Coronary artery (tissue), 2 donors: ENCODE results near the gene SLC5A8.

Experiments
- DNase-seq: peaks from one replicate; pipeline ENCODE4 v3.0.0-alpha.2; 2017; ENCODE audit warnings: low spot score
- H3K27ac ChIP-seq, 2 donors: fragments of 200-600 bp; sonication (generic); one replicate each; pipeline ENCODE4 v1.5.1; 2016 to 2019
- H3K4me3 ChIP-seq: fragments of 200-600 bp; sonication (generic); 2 replicates; pipeline ENCODE4 v1.5.1; 2016; ENCODE audit warnings: mild to moderate bottlenecking, moderate library complexity
- TF ChIP-seq, protein P1 (sequence below): fragments of 200-600 bp; sonication (generic); IDR thresholded peaks from one replicate; pipeline ENCODE4 v1.5.1; 2019; ENCODE audit warnings: antibody characterized with exemption

SLC5A8 gene

GRCh38 chr12:101117842-101118241 is 92.2 kb downstream of the SLC5A8 start:
- no peak overlapping the region for H3K27ac ChIP-seq
- no peak overlapping the region for H3K4me3 ChIP-seq
- DNase-seq: no peak
- TF ChIP-seq, protein P1, sequence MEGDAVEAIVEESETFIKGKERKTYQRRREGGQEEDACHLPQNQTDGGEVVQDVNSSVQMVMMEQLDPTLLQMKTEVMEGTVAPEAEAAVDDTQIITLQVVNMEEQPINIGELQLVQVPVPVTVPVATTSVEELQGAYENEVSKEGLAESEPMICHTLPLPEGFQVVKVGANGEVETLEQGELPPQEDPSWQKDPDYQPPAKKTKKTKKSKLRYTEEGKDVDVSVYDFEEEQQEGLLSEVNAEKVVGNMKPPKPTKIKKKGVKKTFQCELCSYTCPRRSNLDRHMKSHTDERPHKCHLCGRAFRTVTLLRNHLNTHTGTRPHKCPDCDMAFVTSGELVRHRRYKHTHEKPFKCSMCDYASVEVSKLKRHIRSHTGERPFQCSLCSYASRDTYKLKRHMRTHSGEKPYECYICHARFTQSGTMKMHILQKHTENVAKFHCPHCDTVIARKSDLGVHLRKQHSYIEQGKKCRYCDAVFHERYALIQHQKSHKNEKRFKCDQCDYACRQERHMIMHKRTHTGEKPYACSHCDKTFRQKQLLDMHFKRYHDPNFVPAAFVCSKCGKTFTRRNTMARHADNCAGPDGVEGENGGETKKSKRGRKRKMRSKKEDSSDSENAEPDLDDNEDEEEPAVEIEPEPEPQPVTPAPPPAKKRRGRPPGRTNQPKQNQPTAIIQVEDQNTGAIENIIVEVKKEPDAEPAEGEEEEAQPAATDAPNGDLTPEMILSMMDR: no peak

DNA sequence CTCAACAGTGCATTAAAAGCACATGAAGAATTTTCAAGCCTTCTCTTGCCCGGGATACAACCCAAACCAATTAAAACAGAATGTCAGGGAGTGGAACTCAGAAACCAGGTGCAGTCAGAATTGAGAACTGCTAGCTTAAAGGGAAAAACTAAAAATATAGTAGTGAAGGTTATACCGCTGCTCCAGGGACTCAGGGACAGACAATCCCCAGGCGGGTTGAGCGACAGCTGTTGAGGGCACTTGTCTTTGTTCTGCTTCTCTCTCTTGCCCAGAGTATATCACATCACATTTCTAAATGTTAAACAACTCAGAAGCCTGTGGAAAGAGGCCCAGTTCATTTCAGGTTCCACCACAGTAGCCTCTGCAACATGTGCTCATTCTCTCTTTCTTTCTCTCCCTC is 93.1 kb downstream of the SLC5A8 start:
- DNase-seq: no peak
- TF ChIP-seq, protein P1: no peak
- H3K4me3 ChIP-seq: no peak overlapping the region

GRCh38 chr12:101115326-101115725 is 94.7 kb downstream of the SLC5A8 start:
- Histone ChIP-seq H3K27ac (no peak overlapping the region), H3K4me3 (no peak overlapping the region)
- TF ChIP-seq, protein P1: no peak
- DNase-seq: no peak

More for the DNA sequence above, 93.1 kb downstream of the SLC5A8 start:
- H3K27ac ChIP-seq: no peak overlapping the region

- TF ChIP-seq, protein P1: no peak
- DNase-seq: no peak
- no peak overlapping the region for H3K4me3 ChIP-seq
- H3K27ac ChIP-seq: no peak overlapping the region
Observed at GRCh38 chr12:101111441-101111840, 98.6 kb downstream of the SLC5A8 start.

- Histone ChIP-seq H3K27ac (no peak overlapping the region), H3K4me3 (no peak overlapping the region)
- no peak for DNase-seq
- TF ChIP-seq, protein P1: no peak
Observed at GRCh38 chr12:101110866-101111265, 99.2 kb downstream of the SLC5A8 start.

GRCh38 chr12:101108130-101108529 is 101.9 kb downstream of the SLC5A8 start:
- Histone ChIP-seq H3K27ac (no peak overlapping the region), H3K4me3 (no peak overlapping the region)
- DNase-seq: no peak
- TF ChIP-seq, protein P1: no peak

GRCh38 chr12:101107032-101107763 is 102.8 kb downstream of the SLC5A8 start:
- TF ChIP-seq, protein P1: no peak
- Histone ChIP-seq H3K27ac (no peak overlapping the region), H3K4me3 (no peak overlapping the region)
- DNase-seq: no peak
